ENCODE measurements around the gene SEMA4B.
A peak's percentile ranks its signal among the peaks of the same experiment; 100 is the strongest.
"Not testable (repeated sequence)": the region's sequence is repeated elsewhere in the genome, so short reads cannot be mapped to it uniquely, and the experiment has no call there.

The SEMA4B gene

GRCh38 chr15:90230071-90230494 is 29.0 kb downstream of the SEMA4B start:
- DNase-seq, result no peak

DNA sequence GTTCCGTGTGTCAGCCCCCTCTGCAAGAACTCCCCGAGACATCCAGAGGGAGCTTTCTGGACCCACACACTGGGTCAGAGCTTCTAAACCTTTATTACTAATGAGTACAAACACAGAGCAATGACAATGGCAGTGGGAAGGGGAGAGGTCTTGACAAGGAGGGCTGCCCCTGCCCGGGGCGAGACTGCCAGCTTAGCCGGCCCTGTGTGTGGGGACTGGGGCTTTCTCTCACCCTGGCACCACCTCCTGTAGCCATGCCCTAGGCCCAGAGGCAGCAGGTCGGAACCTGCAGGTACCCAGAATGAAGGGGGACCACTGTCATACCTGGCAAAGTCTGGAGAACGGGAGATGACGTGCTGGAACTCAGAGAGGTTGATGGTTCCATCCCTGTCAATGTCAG is 29.5 kb downstream of the SEMA4B start:
- DNase-seq, result no peak

DNA sequence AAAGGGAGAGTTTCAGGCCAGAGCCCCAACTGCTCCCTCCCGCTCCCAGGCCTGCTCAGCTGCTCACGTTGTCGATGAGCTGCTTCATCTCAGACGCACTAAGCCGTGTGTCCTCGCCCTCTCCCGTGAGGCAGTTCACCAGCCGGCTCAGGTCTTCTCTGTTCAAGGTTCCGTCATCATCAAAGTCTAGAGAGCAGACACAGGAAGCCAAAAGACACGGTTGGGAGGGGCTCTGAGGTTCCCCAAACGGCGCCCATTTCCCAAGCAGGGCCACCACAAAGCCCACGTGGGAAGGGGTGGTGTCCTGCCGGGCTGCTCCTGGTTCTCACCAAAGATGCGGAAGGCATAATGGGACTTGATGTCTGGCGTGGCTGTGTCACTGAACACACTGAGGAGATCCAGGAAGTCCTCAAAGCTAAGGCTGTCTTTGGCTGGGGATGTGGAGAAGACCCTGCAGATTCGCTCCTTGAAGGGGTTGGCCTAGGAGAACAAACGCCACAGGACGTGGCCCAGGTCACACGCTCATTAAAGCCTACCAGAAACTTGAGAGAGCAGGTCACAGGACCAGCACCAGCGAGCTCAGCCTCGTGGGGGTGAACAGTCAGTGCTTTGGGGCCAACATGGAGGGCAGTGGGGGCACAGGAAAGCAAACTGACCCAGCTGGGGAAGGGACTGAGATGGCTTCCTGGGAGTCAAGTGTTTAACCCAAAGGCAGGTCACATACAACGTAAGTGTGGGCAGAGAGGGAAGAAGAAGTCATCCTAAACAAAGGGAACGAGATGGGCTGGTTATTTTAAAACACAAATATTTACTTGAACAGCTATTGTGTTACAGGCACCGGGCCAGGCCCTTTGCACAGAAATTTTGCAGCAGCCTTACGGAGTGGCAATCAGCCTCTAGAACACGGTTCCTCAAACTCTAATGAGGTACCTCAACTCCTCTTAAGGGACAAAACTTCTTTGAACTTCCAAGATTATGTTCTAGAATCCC is 30.2 kb downstream of the SEMA4B start:
- DNase-seq, result no peak

- DNase-seq, result no peak
Observed at GRCh38 chr15:90232196-90232595, 31.1 kb downstream of the SEMA4B start.

DNA sequence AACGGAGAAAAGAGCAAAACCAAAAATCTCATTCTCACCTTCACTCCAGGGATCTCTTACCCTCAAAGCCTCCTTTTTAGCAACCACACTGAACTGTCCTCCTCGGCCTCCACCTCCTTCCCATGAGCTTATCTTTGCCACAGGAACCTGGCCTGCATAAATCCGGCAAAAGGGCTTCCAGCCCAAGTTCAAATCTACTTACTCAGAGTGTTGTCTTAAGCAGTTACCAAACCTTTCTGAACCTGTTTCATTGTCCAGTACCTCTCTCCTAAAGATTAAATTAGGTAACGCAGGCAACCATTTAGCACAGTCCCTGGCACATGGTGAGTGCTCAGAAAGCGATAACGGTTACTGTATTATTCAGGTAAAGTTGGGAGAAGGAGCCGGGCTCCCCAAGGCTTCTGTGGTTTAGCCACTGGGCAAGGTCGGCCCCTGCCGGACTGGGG is 31.8 kb downstream of the SEMA4B start:
- DNase-seq, result no peak

GRCh38 chr15:90233387-90234095 is 32.4 kb downstream of the SEMA4B start, which contains the start of gene CIB1:
CIB1 (minus strand) TSS chr15:90233941; CDS start chr15:90233885, 56 bp downstream.
- DNase-seq, result no peak

GRCh38 chr15:90234096-90234988 is 33.2 kb downstream of the SEMA4B start, which contains the start of gene GDPGP1:
GDPGP1 (plus strand) TSS chr15:90234209; CDS start chr15:90240909, 6,700 bp downstream.
- DNase-seq, result peak; percentile 49 to 61

GRCh38 chr15:90239371-90239770 is 38.2 kb downstream of the SEMA4B start:
- DNase-seq, result no peak

GRCh38 chr15:90240856-90241255 is 39.7 kb downstream of the SEMA4B start:
- peak in 1 of 2 experiments; percentile 6 for DNase-seq

GRCh38 chr15:90241343-90242192 is 40.4 kb downstream of the SEMA4B start:
- DNase-seq, result no peak

DNA sequence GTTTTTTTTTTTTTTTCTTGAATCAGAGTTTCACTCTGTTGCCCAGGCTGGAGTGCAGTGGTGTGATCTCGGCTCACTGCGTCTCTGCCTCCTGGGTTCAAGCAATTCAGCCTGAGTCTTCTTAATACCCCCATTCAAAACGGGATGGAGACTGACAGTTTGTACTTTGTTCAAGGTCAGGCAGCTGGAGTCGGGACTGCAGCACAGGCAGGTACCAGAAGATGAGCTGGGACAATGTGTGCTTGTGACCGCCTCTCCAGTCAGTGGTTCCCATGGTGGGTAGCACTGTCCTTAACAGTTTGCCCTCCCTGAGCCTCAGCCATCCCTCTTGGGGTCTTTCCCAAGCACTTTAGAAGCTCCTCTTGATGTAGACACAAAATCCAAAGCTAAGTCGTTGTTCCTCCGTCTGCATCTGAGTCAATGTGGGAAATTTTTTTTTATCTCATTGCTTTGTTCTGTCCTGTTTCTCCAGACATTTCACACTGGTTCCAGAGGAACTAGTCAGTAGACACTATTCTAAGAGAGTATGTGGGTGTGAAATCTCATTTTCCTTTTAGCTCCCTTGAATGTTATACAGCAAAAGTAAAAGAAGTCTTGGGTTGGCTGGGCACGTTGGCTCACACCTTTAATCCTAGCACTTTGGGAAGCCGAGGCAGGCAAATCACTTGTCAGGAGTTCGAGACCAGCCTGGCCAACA is 43.0 kb downstream of the SEMA4B start:
- no peak for DNase-seq

DNA sequence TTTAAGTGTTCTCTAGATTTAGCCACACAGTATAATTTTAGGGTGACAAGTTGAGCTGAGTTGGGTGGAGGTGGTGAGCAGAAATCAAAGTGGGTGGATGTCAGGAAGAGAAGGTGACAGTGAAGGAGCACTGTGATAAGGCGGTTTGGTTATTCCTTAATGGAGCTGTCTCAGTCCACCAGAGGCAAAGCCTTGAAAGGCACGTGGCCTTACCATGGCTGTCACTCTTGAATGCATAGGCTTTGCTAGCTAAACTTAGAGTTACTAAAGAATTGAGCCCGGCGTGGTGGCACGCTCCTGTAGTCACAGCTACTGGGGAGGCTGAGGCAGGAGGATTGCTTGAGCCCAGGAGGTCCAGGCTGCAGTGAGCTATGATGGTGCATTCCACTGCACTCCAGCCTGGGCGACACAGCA is 47.7 kb downstream of the SEMA4B start:
- DNase-seq, result no peak

DNA sequence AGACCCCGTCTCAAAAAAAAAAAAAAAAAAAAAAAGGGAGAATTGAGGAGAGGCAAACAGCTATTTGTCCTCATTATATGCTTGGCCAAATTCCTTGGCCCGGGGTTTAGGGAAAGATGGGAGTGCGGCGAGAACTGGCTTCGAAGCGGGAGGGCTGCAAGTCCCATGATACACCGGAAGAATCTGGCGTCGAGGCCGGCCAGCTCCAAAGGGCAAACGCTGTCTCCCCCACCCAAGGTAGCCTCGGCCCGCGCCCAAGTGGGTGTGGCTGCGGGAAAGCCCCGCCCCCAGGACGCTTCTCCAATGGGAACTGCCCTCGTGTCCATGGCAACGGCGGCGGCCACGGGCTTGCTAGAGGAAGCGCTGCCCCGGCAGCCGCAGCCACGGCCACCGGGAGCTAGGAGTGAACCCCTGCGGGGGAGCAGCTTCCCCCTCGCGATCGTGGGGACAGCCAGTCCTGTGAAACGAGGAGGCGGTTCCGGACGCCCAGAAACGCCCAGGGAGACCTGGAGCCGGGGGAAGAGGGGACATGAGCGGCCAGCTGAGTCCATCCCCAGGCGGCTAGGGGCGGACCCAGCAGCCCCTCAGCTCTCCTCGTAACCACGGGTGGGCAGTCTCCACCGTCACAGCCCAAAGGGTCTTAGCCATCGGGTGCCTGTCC is 48.2 kb downstream of the SEMA4B start, which contains the start of gene TTLL13:
TTLL13 (plus strand) TSS at position 354 of the 661 bp plus-strand sequence. CDS start 1,075 bp downstream, outside the sequence.
- peak; percentile 75 to 83 for DNase-seq

GRCh38 chr15:90257776-90258175 is 56.6 kb downstream of the SEMA4B start:
- DNase-seq, result no peak

DNA sequence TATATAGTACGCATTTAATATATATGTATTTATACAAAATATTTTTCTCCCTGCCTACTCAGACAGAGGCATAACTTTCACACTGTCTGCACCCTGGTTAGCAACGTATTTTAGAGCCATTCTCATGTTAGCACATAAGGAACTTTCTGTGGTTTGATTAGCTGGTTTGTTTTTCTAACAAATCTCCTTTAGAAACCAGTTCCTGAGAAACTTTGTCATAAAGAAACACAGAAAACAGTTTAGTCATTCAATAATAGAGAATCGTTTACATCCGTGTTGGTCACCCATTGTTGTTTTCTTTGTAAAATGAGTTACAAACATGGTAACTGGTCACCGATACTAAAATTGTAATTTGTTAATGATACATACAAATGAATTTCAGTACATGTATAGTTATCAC is 58.4 kb downstream of the SEMA4B start:
- DNase-seq, result no peak

- not testable (repeated sequence) for DNase-seq
Observed at GRCh38 chr15:90260731-90261130, 59.6 kb downstream of the SEMA4B start.

GRCh38 chr15:90261811-90262210 is 60.7 kb downstream of the SEMA4B start:
- no peak for DNase-seq

GRCh38 chr15:90262426-90262825 is 61.3 kb downstream of the SEMA4B start:
- DNase-seq, result no peak

GRCh38 chr15:90264671-90265070 is 63.5 kb downstream of the SEMA4B start:
- no peak for DNase-seq
